GM23338 (cell line): ENCODE results near the gene CACHD1.

ENCODE experiments used
- CREB1 ChIP-seq: fragments of 250-450 bp; sonication (Bioruptor Pico); IDR thresholded peaks from 2 replicates; pipeline ENCODE4 v1.5.0; 2020; ENCODE audit warnings: low read depth, mild to moderate bottlenecking, moderate library complexity
- EZH2 ChIP-seq: fragments of 200-600 bp; sonication (generic); IDR thresholded peaks from one replicate; pipeline ENCODE4 v1.8.0; 2017; ENCODE audit warnings: antibody characterized with exemption, mild to moderate bottlenecking, low read depth; ENCODE audit not compliant: unreplicated experiment
- EZH2phosphoT487 ChIP-seq: fragments of 200-600 bp; sonication (generic); IDR thresholded peaks from one replicate; pipeline ENCODE4 v1.8.1; 2018; ENCODE audit warnings: antibody characterized with exemption; ENCODE audit not compliant: unreplicated experiment
- JUNB ChIP-seq: IDR thresholded peaks from one replicate; pipeline ENCODE4 v1.6.1; 2016; ENCODE audit warnings: antibody characterized with exemption; ENCODE audit not compliant: unreplicated experiment
- NANOG ChIP-seq: IDR thresholded peaks from 2 replicates; pipeline ENCODE4 v1.6.1; 2016; ENCODE audit warnings: antibody characterized with exemption, borderline replicate concordance
- POLR2AphosphoS5 ChIP-seq: IDR thresholded peaks from 2 replicates; pipeline ENCODE4 v1.6.1; 2016; ENCODE audit warnings: antibody characterized with exemption, low read depth
- REST ChIP-seq: IDR thresholded peaks from one replicate; pipeline ENCODE4 v1.6.1; 2018; ENCODE audit warnings: antibody characterized with exemption; ENCODE audit not compliant: unreplicated experiment
- STAT1 ChIP-seq: IDR thresholded peaks from one replicate; pipeline ENCODE4 v1.6.1; 2016; ENCODE audit warnings: antibody characterized with exemption; ENCODE audit not compliant: unreplicated experiment
- ZNF114 ChIP-seq: fragments of 250-450 bp; sonication (Bioruptor Pico); IDR thresholded peaks from 2 replicates; pipeline ENCODE4 v1.5.0; 2020; ENCODE audit warnings: mild to moderate bottlenecking, moderate library complexity
- ZNF331 ChIP-seq: fragments of 250-450 bp; sonication (Bioruptor Pico); IDR thresholded peaks from 2 replicates; pipeline ENCODE4 v1.5.0; 2020; ENCODE audit warnings: low read depth, mild to moderate bottlenecking, moderate library complexity
- TF ChIP-seq, protein P1 (sequence below), 2 experiments: fragments of 200-600 bp in 1 of 2; sonication (generic) in 1 of 2; conservative IDR thresholded peaks; 2 replicates each; pipeline versions ENCODE4 v1.5.1 to v1.6.1; 2016 to 2017; ENCODE audit warnings: antibody characterized with exemption in 2 of 2, low read depth in 2 of 2, mild to moderate bottlenecking in 2 of 2, moderate library complexity in 1 of 2
- TF ChIP-seq, protein P2 (sequence below): IDR thresholded peaks from 2 replicates; pipeline ENCODE4 v1.6.1; 2016; ENCODE audit warnings: antibody characterized with exemption
- TF ChIP-seq, protein P3 (sequence below): fragments of 250-450 bp; sonication (Bioruptor Pico); IDR thresholded peaks from 2 replicates; pipeline ENCODE4 v1.5.0; 2020; ENCODE audit warnings: mild to moderate bottlenecking, moderate library complexity

GRCh38 chr1:64650411-64650810 is 180.5 kb downstream of the CACHD1 start:
- TF ChIP-seq, protein P1, sequence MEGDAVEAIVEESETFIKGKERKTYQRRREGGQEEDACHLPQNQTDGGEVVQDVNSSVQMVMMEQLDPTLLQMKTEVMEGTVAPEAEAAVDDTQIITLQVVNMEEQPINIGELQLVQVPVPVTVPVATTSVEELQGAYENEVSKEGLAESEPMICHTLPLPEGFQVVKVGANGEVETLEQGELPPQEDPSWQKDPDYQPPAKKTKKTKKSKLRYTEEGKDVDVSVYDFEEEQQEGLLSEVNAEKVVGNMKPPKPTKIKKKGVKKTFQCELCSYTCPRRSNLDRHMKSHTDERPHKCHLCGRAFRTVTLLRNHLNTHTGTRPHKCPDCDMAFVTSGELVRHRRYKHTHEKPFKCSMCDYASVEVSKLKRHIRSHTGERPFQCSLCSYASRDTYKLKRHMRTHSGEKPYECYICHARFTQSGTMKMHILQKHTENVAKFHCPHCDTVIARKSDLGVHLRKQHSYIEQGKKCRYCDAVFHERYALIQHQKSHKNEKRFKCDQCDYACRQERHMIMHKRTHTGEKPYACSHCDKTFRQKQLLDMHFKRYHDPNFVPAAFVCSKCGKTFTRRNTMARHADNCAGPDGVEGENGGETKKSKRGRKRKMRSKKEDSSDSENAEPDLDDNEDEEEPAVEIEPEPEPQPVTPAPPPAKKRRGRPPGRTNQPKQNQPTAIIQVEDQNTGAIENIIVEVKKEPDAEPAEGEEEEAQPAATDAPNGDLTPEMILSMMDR (conservative IDR thresholded peaks at IDR 0.05; ENCODE audit: low read depth in 2 of 2): no peak
- TF ChIP-seq, protein P2, sequence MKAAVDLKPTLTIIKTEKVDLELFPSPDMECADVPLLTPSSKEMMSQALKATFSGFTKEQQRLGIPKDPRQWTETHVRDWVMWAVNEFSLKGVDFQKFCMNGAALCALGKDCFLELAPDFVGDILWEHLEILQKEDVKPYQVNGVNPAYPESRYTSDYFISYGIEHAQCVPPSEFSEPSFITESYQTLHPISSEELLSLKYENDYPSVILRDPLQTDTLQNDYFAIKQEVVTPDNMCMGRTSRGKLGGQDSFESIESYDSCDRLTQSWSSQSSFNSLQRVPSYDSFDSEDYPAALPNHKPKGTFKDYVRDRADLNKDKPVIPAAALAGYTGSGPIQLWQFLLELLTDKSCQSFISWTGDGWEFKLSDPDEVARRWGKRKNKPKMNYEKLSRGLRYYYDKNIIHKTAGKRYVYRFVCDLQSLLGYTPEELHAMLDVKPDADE: no peak
- no peak for TF ChIP-seq EZH2
- TF ChIP-seq POLR2AphosphoS5: no peak
- TF ChIP-seq JUNB: no peak
- TF ChIP-seq REST: no peak
- TF ChIP-seq, protein P3, sequence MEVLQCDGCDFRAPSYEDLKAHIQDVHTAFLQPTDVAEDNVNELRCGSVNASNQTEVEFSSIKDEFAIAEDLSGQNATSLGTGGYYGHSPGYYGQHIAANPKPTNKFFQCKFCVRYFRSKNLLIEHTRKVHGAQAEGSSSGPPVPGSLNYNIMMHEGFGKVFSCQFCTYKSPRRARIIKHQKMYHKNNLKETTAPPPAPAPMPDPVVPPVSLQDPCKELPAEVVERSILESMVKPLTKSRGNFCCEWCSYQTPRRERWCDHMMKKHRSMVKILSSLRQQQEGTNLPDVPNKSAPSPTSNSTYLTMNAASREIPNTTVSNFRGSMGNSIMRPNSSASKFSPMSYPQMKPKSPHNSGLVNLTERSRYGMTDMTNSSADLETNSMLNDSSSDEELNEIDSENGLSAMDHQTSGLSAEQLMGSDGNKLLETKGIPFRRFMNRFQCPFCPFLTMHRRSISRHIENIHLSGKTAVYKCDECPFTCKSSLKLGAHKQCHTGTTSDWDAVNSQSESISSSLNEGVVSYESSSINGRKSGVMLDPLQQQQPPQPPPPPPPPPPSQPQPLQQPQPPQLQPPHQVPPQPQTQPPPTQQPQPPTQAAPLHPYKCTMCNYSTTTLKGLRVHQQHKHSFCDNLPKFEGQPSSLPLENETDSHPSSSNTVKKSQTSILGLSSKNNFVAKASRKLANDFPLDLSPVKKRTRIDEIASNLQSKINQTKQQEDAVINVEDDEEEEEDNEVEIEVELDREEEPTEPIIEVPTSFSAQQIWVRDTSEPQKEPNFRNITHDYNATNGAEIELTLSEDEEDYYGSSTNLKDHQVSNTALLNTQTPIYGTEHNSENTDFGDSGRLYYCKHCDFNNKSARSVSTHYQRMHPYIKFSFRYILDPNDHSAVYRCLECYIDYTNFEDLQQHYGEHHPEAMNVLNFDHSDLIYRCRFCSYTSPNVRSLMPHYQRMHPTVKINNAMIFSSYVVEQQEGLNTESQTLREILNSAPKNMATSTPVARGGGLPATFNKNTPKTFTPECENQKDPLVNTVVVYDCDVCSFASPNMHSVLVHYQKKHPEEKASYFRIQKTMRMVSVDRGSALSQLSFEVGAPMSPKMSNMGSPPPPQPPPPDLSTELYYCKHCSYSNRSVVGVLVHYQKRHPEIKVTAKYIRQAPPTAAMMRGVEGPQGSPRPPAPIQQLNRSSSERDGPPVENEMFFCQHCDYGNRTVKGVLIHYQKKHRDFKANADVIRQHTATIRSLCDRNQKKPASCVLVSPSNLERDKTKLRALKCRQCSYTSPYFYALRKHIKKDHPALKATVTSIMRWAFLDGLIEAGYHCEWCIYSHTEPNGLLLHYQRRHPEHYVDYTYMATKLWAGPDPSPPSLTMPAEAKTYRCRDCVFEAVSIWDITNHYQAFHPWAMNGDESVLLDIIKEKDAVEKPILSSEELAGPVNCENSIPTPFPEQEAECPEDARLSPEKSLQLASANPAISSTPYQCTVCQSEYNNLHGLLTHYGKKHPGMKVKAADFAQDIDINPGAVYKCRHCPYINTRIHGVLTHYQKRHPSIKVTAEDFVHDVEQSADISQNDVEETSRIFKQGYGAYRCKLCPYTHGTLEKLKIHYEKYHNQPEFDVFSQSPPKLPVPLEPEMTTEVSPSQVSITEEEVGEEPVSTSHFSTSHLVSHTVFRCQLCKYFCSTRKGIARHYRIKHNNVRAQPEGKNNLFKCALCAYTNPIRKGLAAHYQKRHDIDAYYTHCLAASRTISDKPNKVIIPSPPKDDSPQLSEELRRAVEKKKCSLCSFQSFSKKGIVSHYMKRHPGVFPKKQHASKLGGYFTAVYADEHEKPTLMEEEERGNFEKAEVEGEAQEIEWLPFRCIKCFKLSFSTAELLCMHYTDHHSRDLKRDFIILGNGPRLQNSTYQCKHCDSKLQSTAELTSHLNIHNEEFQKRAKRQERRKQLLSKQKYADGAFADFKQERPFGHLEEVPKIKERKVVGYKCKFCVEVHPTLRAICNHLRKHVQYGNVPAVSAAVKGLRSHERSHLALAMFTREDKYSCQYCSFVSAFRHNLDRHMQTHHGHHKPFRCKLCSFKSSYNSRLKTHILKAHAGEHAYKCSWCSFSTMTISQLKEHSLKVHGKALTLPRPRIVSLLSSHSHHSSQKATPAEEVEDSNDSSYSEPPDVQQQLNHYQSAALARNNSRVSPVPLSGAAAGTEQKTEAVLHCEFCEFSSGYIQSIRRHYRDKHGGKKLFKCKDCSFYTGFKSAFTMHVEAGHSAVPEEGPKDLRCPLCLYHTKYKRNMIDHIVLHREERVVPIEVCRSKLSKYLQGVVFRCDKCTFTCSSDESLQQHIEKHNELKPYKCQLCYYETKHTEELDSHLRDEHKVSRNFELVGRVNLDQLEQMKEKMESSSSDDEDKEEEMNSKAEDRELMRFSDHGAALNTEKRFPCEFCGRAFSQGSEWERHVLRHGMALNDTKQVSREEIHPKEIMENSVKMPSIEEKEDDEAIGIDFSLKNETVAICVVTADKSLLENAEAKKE (CRISPR knock-in tag): no peak
- TF ChIP-seq STAT1: no peak
- TF ChIP-seq CREB1 (CRISPR knock-in tag): no peak
- no peak for TF ChIP-seq EZH2phosphoT487
- no peak for TF ChIP-seq NANOG
- TF ChIP-seq ZNF331 (CRISPR knock-in tag): no peak
- TF ChIP-seq ZNF114 (CRISPR knock-in tag): no peak
